Gastrocnemius medialis (tissue), 4 donors: ENCODE data around the gene TTC28. TPM values are rescaled to one million over a fixed set of nuclear protein-coding genes. Genes with fewer than 3 reads are reported as not detected.
"Not testable (repeated sequence)": the region's sequence is repeated elsewhere in the genome, so short reads cannot be mapped to it uniquely, and the experiment has no call there.

ENCODE experiments used
- ATAC-seq, 2 donors: fragments of 150-250 bp; one replicate each; pipeline ENCODE4 v1.9.1; 2016
- DNase-seq, 2 donors: peaks; one replicate each; pipeline ENCODE4 v3.0.0-alpha.2; 2019
- H3K27ac ChIP-seq, 4 donors: fragments of 200-600 bp; sonication (generic); 1 replicate in 1 of 4; 2 replicates in 3 of 4; pipeline ENCODE4 v1.5.1; 2016 to 2018; ENCODE audit warnings: mild to moderate bottlenecking in 2 of 4, moderate library complexity in 1 of 4
- H3K27me3 ChIP-seq, 3 donors: fragments of 200-600 bp; sonication (generic) in 2 of 3; 1 replicate in 1 of 3; 2 replicates in 2 of 3; pipeline versions ENCODE4 v1.5.1 to v1.6.0; 2016 to 2019; ENCODE audit warnings: mild to moderate bottlenecking in 1 of 3, moderate library complexity in 1 of 3
- H3K36me3 ChIP-seq, 2 donors: fragments of 200-600 bp; sonication (generic) in 1 of 2; one replicate each; pipeline ENCODE4 v1.5.1; 2017 to 2018
- H3K4me1 ChIP-seq, 2 donors: fragments of 200-600 bp; sonication (generic) in 1 of 2; one replicate each; pipeline ENCODE4 v1.5.1; 2016 to 2017; ENCODE audit warnings: mild to moderate bottlenecking in 2 of 2
- H3K4me3 ChIP-seq, 4 donors: fragments of 200-600 bp; sonication (generic) in 3 of 4; 1 replicate in 1 of 4; 2 replicates in 3 of 4; pipeline ENCODE4 v1.5.1; 2016 to 2019; ENCODE audit warnings: mild to moderate bottlenecking in 2 of 4
- H3K9me3 ChIP-seq, 3 donors: fragments of 200-600 bp; sonication (generic) in 2 of 3; 1 replicate in 1 of 3; 2 replicates in 2 of 3; pipeline ENCODE4 v1.5.1; 2016 to 2019
- CTCF ChIP-seq, 5 experiments: fragments of 450-650 bp in 3 of 5; fragments of 200-600 bp in 2 of 5; sonication (generic) in 2 of 5; IDR thresholded peaks in 4 of 5; conservative IDR thresholded peaks in 1 of 5; 1 replicate in 4 of 5; 2 replicates in 1 of 5; pipeline ENCODE4 v1.5.1; 2016 to 2019; ENCODE audit warnings: antibody characterized with exemption in 5 of 5, mild to moderate bottlenecking in 3 of 5, moderate library complexity in 3 of 5
- POLR2A ChIP-seq, 2 donors: fragments of 450-650 bp; IDR thresholded peaks; one replicate each; pipeline ENCODE4 v1.6.1; 2017; ENCODE audit warnings: antibody characterized with exemption in 2 of 2, mild to moderate bottlenecking in 2 of 2, moderate library complexity in 2 of 2
- in situ Hi-C, 4 donors: fragments of 200-750 bp; cut with MboI; loops; one replicate each; pipeline versions ENCODE4 v1.15.0 to v1.8.0; 2017; ENCODE audit warnings: low sequenced_read_pairs in 4 of 4
- intact Hi-C: fragments of 100-400 bp; cut with DNase I; formaldehyde crosslinking; loops from one replicate; pipeline ENCODE4 v1.15.1; 2023; ENCODE audit warnings: low total_unique reads
- total RNA-seq, 4 donors: library from RNA; depleted of rRNA; stranded (reverse); fragments of >200 nt; gene quantifications; one replicate each; pipeline versions ENCODE4 v1.1.0 to v1.2.3, GENCODE V29; 2016

TTC28 gene
- total RNA-seq, 4 donors from 2014 or later: 6.3 to 18.1 (median 8.4) TPM

- no peaks in the 10 kb centered on the region for H3K36me3 ChIP-seq
- DNase-seq: no peak
- no peaks in the 10 kb centered on the region for H3K27me3 ChIP-seq
- in situ Hi-C loops: no loop called here
- ATAC-seq: no peak
- H3K27ac ChIP-seq: no peak overlapping the region
- intact Hi-C loops: no loop called here
- no peaks in the 10 kb centered on the region for H3K4me1 ChIP-seq
- TF ChIP-seq POLR2A (IDR thresholded peaks at IDR 0.05): no peak
- TF ChIP-seq CTCF (IDR thresholded peaks at IDR 0.05 in 4 of 5, conservative IDR thresholded peaks at IDR 0.05 in 1 of 5): no peak
- H3K4me3 ChIP-seq: no peak overlapping the region
- no peaks in the 10 kb centered on the region for H3K9me3 ChIP-seq
Observed at GRCh38 chr22:28464127-28464526, 215.5 kb downstream of the TTC28 start.

- H3K4me1 ChIP-seq, H3K9me3 ChIP-seq, H3K4me3 ChIP-seq, H3K36me3 ChIP-seq, intact Hi-C loops, DNase-seq, H3K27me3 ChIP-seq, H3K27ac ChIP-seq, ATAC-seq, in situ Hi-C loops: not testable (repeated sequence)
Observed at GRCh38 chr22:28463408-28463807, 216.2 kb downstream of the TTC28 start.

GRCh38 chr22:28462901-28463300 lies 216.7 kb downstream of the TTC28 start:
- Histone ChIP-seq H3K4me3 (no peak overlapping the region), H3K9me3 (no peaks in the 10 kb centered on the region), H3K27me3 (no peaks in the 10 kb centered on the region), H3K4me1 (no peaks in the 10 kb centered on the region), H3K36me3 (no peaks in the 10 kb centered on the region), H3K27ac (no peak overlapping the region)
- in situ Hi-C loops: no loop called here
- ATAC-seq (no peak), DNase-seq (no peak)
- TF ChIP-seq POLR2A (IDR thresholded peaks at IDR 0.05) (no peak), CTCF (IDR thresholded peaks at IDR 0.05 in 4 of 5, conservative IDR thresholded peaks at IDR 0.05 in 1 of 5) (no peak)
- intact Hi-C loops: no loop called here

- Histone ChIP-seq H3K9me3 (no peaks in the 10 kb centered on the region), H3K36me3 (no peaks in the 10 kb centered on the region), H3K4me1 (no peaks in the 10 kb centered on the region), H3K27ac (no peak overlapping the region), H3K27me3 (no peaks in the 10 kb centered on the region), H3K4me3 (no peak overlapping the region)
- in situ Hi-C loops (no loop called here), intact Hi-C loops (no loop called here)
- DNase-seq (no peak), ATAC-seq (no peak)
- TF ChIP-seq CTCF (IDR thresholded peaks at IDR 0.05 in 4 of 5, conservative IDR thresholded peaks at IDR 0.05 in 1 of 5) (no peak), POLR2A (IDR thresholded peaks at IDR 0.05) (no peak)
Observed at GRCh38 chr22:28462041-28462440, 217.6 kb downstream of the TTC28 start.

- no peak for ATAC-seq
- Histone ChIP-seq H3K27me3 (no peaks in the 10 kb centered on the region), H3K27ac (no peak overlapping the region), H3K9me3 (no peaks in the 10 kb centered on the region), H3K4me3 (no peak overlapping the region), H3K4me1 (no peaks in the 10 kb centered on the region), H3K36me3 (no peaks in the 10 kb centered on the region)
- DNase-seq: no peak
- in situ Hi-C loops: no loop called here
- TF ChIP-seq CTCF (IDR thresholded peaks at IDR 0.05 in 4 of 5, conservative IDR thresholded peaks at IDR 0.05 in 1 of 5): no peak
- intact Hi-C loops: no loop called here
Observed at GRCh38 chr22:28454431-28455064, 225.1 kb downstream of the TTC28 start.
